Gastrocnemius medialis (tissue), 4 donors: ENCODE results near the gene LAMA2. TPM values are rescaled to one million over a fixed set of nuclear protein-coding genes. Genes with fewer than 3 reads are reported as not detected.

Source experiments
- ATAC-seq, 2 donors: fragments of 150-250 bp; one replicate each; pipeline ENCODE4 v1.9.1; 2016
- DNase-seq, 2 donors: peaks; one replicate each; pipeline ENCODE4 v3.0.0-alpha.2; 2019
- H3K27ac ChIP-seq, 4 donors: fragments of 200-600 bp; sonication (generic); 1 replicate in 1 of 4; 2 replicates in 3 of 4; pipeline ENCODE4 v1.5.1; 2016 to 2018; ENCODE audit warnings: mild to moderate bottlenecking in 2 of 4, moderate library complexity in 1 of 4
- H3K27me3 ChIP-seq, 3 donors: fragments of 200-600 bp; sonication (generic) in 2 of 3; 1 replicate in 1 of 3; 2 replicates in 2 of 3; pipeline versions ENCODE4 v1.5.1 to v1.6.0; 2016 to 2019; ENCODE audit warnings: mild to moderate bottlenecking in 1 of 3, moderate library complexity in 1 of 3
- H3K36me3 ChIP-seq, 2 donors: fragments of 200-600 bp; sonication (generic) in 1 of 2; one replicate each; pipeline ENCODE4 v1.5.1; 2017 to 2018
- H3K4me1 ChIP-seq, 2 donors: fragments of 200-600 bp; sonication (generic) in 1 of 2; one replicate each; pipeline ENCODE4 v1.5.1; 2016 to 2017; ENCODE audit warnings: mild to moderate bottlenecking in 2 of 2
- H3K4me3 ChIP-seq, 4 donors: fragments of 200-600 bp; sonication (generic) in 3 of 4; 1 replicate in 1 of 4; 2 replicates in 3 of 4; pipeline ENCODE4 v1.5.1; 2016 to 2019; ENCODE audit warnings: mild to moderate bottlenecking in 2 of 4
- H3K9me3 ChIP-seq, 3 donors: fragments of 200-600 bp; sonication (generic) in 2 of 3; 1 replicate in 1 of 3; 2 replicates in 2 of 3; pipeline ENCODE4 v1.5.1; 2016 to 2019
- POLR2A ChIP-seq, 2 donors: fragments of 450-650 bp; IDR thresholded peaks; one replicate each; pipeline ENCODE4 v1.6.1; 2017; ENCODE audit warnings: antibody characterized with exemption in 2 of 2, mild to moderate bottlenecking in 2 of 2, moderate library complexity in 2 of 2
- in situ Hi-C, 4 donors: fragments of 200-750 bp; cut with MboI; loops; one replicate each; pipeline versions ENCODE4 v1.15.0 to v1.8.0; 2017; ENCODE audit warnings: low sequenced_read_pairs in 4 of 4
- intact Hi-C: fragments of 100-400 bp; cut with DNase I; formaldehyde crosslinking; loops from one replicate; pipeline ENCODE4 v1.15.1; 2023; ENCODE audit warnings: low total_unique reads
- total RNA-seq, 4 donors: library from RNA; depleted of rRNA; stranded (reverse); fragments of >200 nt; gene quantifications; one replicate each; pipeline versions ENCODE4 v1.1.0 to v1.2.3, GENCODE V29; 2016
- TF ChIP-seq, protein P1 (sequence below), 5 experiments: fragments of 450-650 bp in 3 of 5; fragments of 200-600 bp in 2 of 5; sonication (generic) in 2 of 5; IDR thresholded peaks in 4 of 5; conservative IDR thresholded peaks in 1 of 5; 1 replicate in 4 of 5; 2 replicates in 1 of 5; pipeline ENCODE4 v1.5.1; 2016 to 2019; ENCODE audit warnings: antibody characterized with exemption in 5 of 5, mild to moderate bottlenecking in 3 of 5, moderate library complexity in 3 of 5

LAMA2 gene
- total RNA-seq, 4 donors from 2014 or later = 52.9 to 113 (median 71.3) TPM

DNA sequence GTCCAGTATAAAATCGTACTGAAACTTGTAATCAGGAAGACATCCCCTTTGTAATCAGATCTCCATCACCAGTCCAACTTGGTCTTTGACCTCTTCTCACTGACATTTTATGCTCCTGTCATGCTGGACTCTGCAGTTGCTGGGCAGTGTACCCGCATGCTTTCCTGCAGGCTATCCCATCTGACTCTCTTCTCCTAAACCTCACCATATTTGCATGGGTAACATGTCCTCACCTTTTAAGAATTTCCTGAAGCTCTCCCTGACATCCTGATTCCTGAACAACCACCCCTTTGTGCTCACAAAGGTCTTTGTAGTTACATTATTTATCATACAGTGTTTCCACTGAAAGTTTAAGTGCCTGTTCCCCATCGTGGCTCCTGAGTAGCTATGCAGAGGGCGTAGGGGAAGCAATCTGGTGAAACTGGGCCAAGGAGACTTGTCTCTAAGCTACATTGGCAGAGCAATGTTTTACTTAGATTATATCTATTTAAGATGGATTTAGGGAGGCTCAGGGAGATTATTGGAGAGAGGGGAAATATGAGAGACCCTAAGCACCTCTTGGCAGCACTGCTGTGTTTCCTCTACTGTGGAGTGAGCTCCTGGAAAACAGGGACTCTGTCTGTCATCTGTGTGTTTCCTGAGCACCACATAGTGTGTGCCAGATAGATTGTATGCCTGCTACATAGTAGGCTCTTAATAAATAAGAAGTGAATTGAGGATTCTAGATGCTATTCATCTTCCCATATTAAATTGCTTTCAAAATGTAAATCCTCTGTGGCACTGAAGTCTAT is 124.0 kb downstream of the LAMA2 start:
- peaks cover 10 to 13% of the 10 kb centered on the region in 2 donors for H3K4me1 ChIP-seq
- in situ Hi-C loops (no loop called here), intact Hi-C loops (no loop called here)
- ATAC-seq = no peak
- TF ChIP-seq, protein P1, sequence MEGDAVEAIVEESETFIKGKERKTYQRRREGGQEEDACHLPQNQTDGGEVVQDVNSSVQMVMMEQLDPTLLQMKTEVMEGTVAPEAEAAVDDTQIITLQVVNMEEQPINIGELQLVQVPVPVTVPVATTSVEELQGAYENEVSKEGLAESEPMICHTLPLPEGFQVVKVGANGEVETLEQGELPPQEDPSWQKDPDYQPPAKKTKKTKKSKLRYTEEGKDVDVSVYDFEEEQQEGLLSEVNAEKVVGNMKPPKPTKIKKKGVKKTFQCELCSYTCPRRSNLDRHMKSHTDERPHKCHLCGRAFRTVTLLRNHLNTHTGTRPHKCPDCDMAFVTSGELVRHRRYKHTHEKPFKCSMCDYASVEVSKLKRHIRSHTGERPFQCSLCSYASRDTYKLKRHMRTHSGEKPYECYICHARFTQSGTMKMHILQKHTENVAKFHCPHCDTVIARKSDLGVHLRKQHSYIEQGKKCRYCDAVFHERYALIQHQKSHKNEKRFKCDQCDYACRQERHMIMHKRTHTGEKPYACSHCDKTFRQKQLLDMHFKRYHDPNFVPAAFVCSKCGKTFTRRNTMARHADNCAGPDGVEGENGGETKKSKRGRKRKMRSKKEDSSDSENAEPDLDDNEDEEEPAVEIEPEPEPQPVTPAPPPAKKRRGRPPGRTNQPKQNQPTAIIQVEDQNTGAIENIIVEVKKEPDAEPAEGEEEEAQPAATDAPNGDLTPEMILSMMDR (IDR thresholded peaks at IDR 0.05 in 4 of 5, conservative IDR thresholded peaks at IDR 0.05 in 1 of 5) = no peak
- no peak for TF ChIP-seq POLR2A (IDR thresholded peaks at IDR 0.05)
- no peaks in the 10 kb centered on the region for H3K27me3 ChIP-seq
- H3K36me3 ChIP-seq = no peaks in the 10 kb centered on the region
- peak overlapping the region in 1 of 4 donors; percentile 31 for H3K27ac ChIP-seq
- no peak for DNase-seq
- H3K9me3 ChIP-seq = no peaks in the 10 kb centered on the region
- no peak overlapping the region for H3K4me3 ChIP-seq

DNA sequence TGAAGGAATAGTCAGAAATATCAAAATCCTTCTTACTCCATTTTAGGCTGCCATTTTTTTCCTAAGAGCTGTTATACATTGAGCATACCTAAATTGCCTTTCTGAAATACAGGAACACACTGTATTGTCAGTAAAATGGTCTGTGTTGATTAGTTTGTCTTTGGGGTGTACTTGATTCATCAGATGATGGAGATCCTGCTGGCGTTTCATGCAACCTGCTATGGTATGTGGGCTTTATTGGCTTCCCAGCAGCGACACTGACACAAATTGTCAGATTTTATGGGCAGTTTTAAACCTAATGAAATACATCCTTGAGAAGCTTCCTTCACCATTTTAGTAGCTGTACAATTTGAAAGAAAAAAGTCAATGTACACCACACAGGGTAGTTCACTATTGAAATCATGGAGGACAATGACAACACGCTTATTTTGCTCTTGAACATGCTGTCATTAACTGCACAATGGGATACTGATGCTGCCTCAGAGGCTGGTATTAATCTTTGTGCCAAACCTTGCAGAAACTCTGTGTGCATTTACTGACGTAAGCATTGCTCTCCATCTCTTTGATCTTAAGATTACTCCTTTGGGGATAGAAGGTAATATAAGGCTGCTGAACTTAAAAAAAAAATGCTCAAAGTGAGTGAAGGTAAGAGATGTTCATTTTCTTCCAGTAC is 124.9 kb downstream of the LAMA2 start:
- Histone ChIP-seq H3K36me3 (no peaks in the 10 kb centered on the region), H3K27ac (no peak overlapping the region), H3K4me3 (no peak overlapping the region), H3K4me1 (peaks cover 10 to 13% of the 10 kb centered on the region in 2 donors), H3K9me3 (no peaks in the 10 kb centered on the region), H3K27me3 (no peaks in the 10 kb centered on the region)
- DNase-seq (no peak), ATAC-seq (no peak)
- intact Hi-C loops (no loop called here), in situ Hi-C loops (no loop called here)
- TF ChIP-seq, protein P1 (IDR thresholded peaks at IDR 0.05 in 4 of 5, conservative IDR thresholded peaks at IDR 0.05 in 1 of 5) = no peak
- TF ChIP-seq POLR2A (IDR thresholded peaks at IDR 0.05) = no peak

DNA sequence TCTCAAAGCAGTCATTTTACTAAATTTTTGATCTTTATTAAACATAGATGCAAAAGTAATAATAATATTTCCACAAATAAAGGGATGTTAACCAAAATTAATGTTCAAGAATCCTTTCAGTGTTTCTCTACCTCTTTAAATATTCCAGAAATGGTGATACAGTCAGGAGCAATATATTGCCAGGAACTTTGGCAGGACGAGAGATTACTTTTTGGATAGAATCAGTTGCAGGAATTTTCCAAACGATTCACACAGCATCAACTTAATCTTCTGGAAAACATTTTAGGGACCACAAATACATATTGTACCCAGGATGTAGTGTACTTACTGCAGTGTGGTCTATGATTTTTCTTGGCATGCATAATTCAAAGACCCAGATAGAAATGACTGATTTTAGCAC is 125.7 kb downstream of the LAMA2 start:
- no peaks in the 10 kb centered on the region for H3K27me3 ChIP-seq

DNA sequence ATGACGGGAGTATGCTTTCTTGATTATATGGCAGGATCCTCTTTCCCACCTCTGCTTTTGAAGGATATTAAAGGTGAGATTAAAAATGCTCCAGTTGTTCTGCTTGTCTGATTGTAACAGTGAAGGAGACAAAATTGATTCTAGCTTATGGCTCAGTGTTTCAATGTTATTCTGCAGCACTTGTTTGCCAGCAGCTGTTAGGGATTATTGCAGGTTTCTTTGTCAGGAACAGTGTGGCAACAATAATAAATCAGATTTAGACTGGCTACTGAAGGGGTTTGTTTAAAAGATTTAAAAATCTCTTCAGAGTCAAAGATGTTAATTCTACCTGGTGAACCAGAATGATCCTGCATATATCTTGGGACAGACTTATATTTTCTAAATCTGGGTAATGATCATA is 126.9 kb downstream of the LAMA2 start:
- DNase-seq = no peak
- no peak for TF ChIP-seq POLR2A (IDR thresholded peaks at IDR 0.05)
- TF ChIP-seq, protein P1 (IDR thresholded peaks at IDR 0.05 in 4 of 5, conservative IDR thresholded peaks at IDR 0.05 in 1 of 5) = no peak
- no peak overlapping the region for H3K27ac ChIP-seq
- no peaks in the 10 kb centered on the region for H3K9me3 ChIP-seq
- no peaks in the 10 kb centered on the region for H3K27me3 ChIP-seq
- H3K36me3 ChIP-seq = no peaks in the 10 kb centered on the region
- H3K4me3 ChIP-seq = no peak overlapping the region
- no peak for ATAC-seq
- peaks cover 10 to 13% of the 10 kb centered on the region in 2 donors for H3K4me1 ChIP-seq
- in situ Hi-C loops (no loop called here), intact Hi-C loops (no loop called here)

More for the DNA sequence above, 125.7 kb downstream of the LAMA2 start:
- intact Hi-C loops = no loop called here
- Histone ChIP-seq H3K4me3 (no peak overlapping the region), H3K27ac (no peak overlapping the region), H3K9me3 (no peaks in the 10 kb centered on the region), H3K4me1 (peaks cover 10 to 13% of the 10 kb centered on the region in 2 donors), H3K36me3 (no peaks in the 10 kb centered on the region)
- no peak for ATAC-seq
- no peak for DNase-seq
- in situ Hi-C loops = no loop called here
- TF ChIP-seq, protein P1 (IDR thresholded peaks at IDR 0.05 in 4 of 5, conservative IDR thresholded peaks at IDR 0.05 in 1 of 5) = no peak
- no peak for TF ChIP-seq POLR2A (IDR thresholded peaks at IDR 0.05)
